Mesendoderm (in vitro differentiated cells): ENCODE data around the gene HSPA6.
"Not testable (repeated sequence)": the region's sequence is repeated elsewhere in the genome, so short reads cannot be mapped to it uniquely, and the experiment has no call there.

Experiments used
- DNase-seq: peaks from one replicate; pipeline ENCODE4 v3.0.0; 2013
- H2AK5ac ChIP-seq: 2 replicates; pipeline ENCODE4 v1.6.1; 2013; ENCODE audit warnings: low read length, inconsistent platforms
- H2BK120ac ChIP-seq: 2 replicates; pipeline ENCODE4 v1.6.1; 2013; ENCODE audit warnings: low read depth, mild to moderate bottlenecking, low read length, moderate library complexity, mixed read lengths
- H2BK15ac ChIP-seq: replicated peaks from 2 replicates; pipeline ENCODE4 v1.6.1; 2013; ENCODE audit warnings: low read depth, mild to moderate bottlenecking, moderate library complexity
- H2BK5ac ChIP-seq: 2 replicates; pipeline ENCODE4 v1.6.1; 2013; ENCODE audit warnings: low read length, inconsistent platforms
- H3K18ac ChIP-seq: 2 replicates; pipeline ENCODE4 v1.6.1; 2013; ENCODE audit warnings: mild to moderate bottlenecking, low read length, mixed read lengths
- H3K23ac ChIP-seq: one replicate; pipeline ENCODE4 v1.6.1; 2013; ENCODE audit warnings: low read length
- H3K27ac ChIP-seq: 2 replicates; pipeline ENCODE4 v1.5.1; 2013; ENCODE audit warnings: low read depth, mild to moderate bottlenecking, inconsistent platforms, low read length, moderate library complexity
- H3K27me3 ChIP-seq: 2 replicates; pipeline ENCODE4 v1.6.1; 2013; ENCODE audit warnings: low read length, control low read depth, mild to moderate bottlenecking, inconsistent platforms; ENCODE audit not compliant: insufficient read depth, poor library complexity
- H3K36me3 ChIP-seq: 2 replicates; pipeline ENCODE4 v1.6.1; 2013; ENCODE audit warnings: low read length, inconsistent platforms; ENCODE audit not compliant: control insufficient read depth, insufficient read depth
- H3K4ac ChIP-seq: one replicate; pipeline ENCODE4 v1.6.1; 2013; ENCODE audit warnings: low read depth, mild to moderate bottlenecking, low read length, moderate library complexity
- H3K4me1 ChIP-seq: 2 replicates; pipeline ENCODE4 v1.6.1; 2013; ENCODE audit warnings: low read depth, low read length, inconsistent platforms; ENCODE audit not compliant: control insufficient read depth
- H3K4me2 ChIP-seq: 2 replicates; pipeline ENCODE4 v1.6.1; 2013; ENCODE audit warnings: low read length
- H3K4me3 ChIP-seq: 2 replicates; pipeline ENCODE4 v1.5.1; 2013; ENCODE audit warnings: mild to moderate bottlenecking, low read length
- H3K56ac ChIP-seq: one replicate; pipeline ENCODE4 v1.6.1; 2013; ENCODE audit warnings: low read length
- H3K79me1 ChIP-seq: 2 replicates; pipeline ENCODE4 v1.6.1; 2013; ENCODE audit warnings: low read length, inconsistent platforms
- H3K79me2 ChIP-seq: 2 replicates; pipeline ENCODE4 v1.6.1; 2013; ENCODE audit warnings: mild to moderate bottlenecking, low read length; ENCODE audit not compliant: control insufficient read depth, insufficient read depth
- H3K9ac ChIP-seq: 2 replicates; pipeline ENCODE4 v1.6.1; 2013; ENCODE audit warnings: low read length, inconsistent platforms
- H4K5ac ChIP-seq: one replicate; pipeline ENCODE4 v1.6.1; 2013; ENCODE audit warnings: low read length
- H4K8ac ChIP-seq: one replicate; pipeline ENCODE4 v1.6.1; 2013; ENCODE audit warnings: low read depth, mild to moderate bottlenecking, control low read depth, low read length, moderate library complexity
- WGBS: extraction: QIAGEN DNeasy Blood & Tissue Kit; methylation state at CpG from one replicate; pipeline ENCODE4 v1.1.7; 2013; ENCODE audit warnings: low lambda C conversion rate, missing lambda C conversion rate; ENCODE audit not compliant: insufficient coverage; ENCODE audit errors: extremely low coverage; 5-methylcytosine and 5-hydroxymethylcytosine counted together

HSPA6 gene

DNA sequence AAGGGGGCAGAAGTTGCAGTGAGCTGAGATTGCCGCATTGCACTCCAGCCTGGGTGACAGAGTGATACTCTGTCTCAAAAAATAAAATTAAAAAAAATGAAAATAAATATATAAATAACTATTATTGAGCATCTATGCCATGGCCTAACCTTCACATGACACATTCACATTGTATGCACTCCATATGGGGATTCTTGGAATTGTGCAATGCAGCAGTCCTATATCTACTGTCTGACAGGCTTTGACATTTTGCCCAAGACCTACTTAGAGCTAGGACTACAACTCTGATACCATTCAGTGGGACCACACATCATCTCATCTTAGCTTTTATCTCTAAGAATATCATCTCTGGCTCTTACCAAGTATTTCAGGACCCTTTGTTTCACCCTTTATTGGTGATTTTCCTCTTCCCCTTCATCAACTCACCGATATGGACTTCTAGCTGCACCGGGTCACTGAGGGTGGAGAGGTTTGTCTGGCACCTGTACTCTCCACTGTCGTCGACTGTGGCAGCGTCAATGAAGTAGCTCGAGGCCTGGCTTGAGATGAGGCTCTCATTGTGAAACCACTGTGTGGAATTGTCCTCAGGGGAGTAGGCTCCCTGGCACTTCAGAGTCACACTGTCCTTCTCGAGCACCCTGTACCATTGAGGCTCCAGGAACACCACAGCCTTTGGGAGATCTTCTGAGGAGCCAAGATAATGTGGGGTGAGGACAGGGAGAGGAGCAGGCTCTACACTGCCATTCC lies 23.8 kb downstream of the HSPA6 start:
- not testable (repeated sequence) for H3K4me3 ChIP-seq, H2BK5ac ChIP-seq, H3K79me1 ChIP-seq, H3K27me3 ChIP-seq, H3K4me2 ChIP-seq, DNase-seq, H2BK120ac ChIP-seq, H3K9ac ChIP-seq, H3K79me2 ChIP-seq, H4K8ac ChIP-seq, H2BK15ac ChIP-seq, H4K5ac ChIP-seq, H3K4ac ChIP-seq, H2AK5ac ChIP-seq, H3K36me3 ChIP-seq, H3K23ac ChIP-seq, H3K4me1 ChIP-seq, H3K27ac ChIP-seq, H3K56ac ChIP-seq, H3K18ac ChIP-seq
- WGBS: no CpG with 5 or more reads among the region's 8 CpGs

DNA sequence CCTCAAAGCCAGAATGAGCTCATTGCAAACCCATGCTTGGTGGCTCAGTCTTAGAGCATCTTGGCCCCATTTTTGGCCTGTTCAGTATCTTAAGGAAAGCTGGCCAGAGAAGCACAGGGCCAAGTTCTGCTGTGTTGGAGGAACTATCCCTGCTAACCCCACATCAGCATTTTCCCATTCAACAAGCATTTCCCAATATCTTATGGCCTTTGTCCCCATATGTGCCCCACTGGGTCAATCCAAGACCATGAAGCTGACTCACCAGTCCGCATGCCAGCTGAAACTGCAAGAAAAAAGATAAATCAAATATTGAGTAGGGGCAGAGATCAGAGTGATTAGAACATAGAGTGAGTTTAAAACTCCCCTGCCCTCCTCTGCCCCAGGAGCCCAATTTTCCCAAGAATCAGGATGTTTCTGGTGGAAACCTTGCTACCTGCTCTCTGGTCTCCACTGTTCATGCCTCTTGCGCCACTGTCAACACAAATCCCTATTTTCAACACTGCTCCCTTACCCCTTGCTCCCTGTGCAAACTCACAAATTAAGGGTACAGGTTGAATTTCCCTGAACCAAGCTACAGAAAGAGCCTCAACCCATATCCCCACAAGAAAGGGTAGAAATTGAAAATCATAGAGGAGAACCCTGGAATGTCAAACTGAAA lies 24.5 kb downstream of the HSPA6 start:
- not testable (repeated sequence) for H2BK15ac ChIP-seq, H3K18ac ChIP-seq, H3K36me3 ChIP-seq, H2BK120ac ChIP-seq, H3K4me2 ChIP-seq, H3K9ac ChIP-seq, H3K79me2 ChIP-seq, DNase-seq, H2AK5ac ChIP-seq, H3K23ac ChIP-seq, H3K79me1 ChIP-seq, H3K4me1 ChIP-seq, H3K4ac ChIP-seq, H2BK5ac ChIP-seq, H3K56ac ChIP-seq, H4K8ac ChIP-seq, H3K4me3 ChIP-seq, H3K27me3 ChIP-seq, H4K5ac ChIP-seq, H3K27ac ChIP-seq
- no CpG with 5 or more reads among the region's 2 CpGs for WGBS

DNA sequence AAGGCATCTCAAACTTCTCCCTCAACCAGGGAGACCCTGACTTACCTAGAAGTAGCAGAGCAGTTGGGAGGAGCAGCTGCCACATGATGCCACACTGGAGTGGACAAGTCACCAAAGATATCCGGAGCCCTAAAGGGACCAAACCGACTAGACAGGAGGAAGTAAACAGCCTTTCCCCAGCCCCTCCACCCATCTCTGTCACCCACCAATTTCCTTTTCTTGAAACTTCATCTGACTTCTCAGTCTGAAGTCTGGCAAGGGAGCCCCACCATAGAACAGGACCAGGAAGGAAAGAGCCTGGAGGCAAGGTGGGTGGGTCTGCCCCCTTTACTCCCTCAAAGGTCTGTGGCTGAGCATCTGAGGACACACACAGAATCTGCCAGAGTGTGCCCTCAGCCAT lies 25.3 kb downstream of the HSPA6 start, which contains the start of gene FCGR3A:
FCGR3A (minus strand) TSS at position 167 of the 400 bp plus-strand sequence; CDS start at position 85, 82 bp downstream.
- Histone ChIP-seq H3K4me2 (no peak within 1 kb of the TSS), H2AK5ac (no peak within 1 kb of the TSS), H3K36me3 (no peaks in the 10 kb centered on the region), H3K9ac (no peak within 1 kb of the TSS), H3K18ac (no peak within 1 kb of the TSS), H3K79me2 (no peaks in the 10 kb centered on the region), H2BK5ac (no peak within 1 kb of the TSS), H3K56ac (no peak within 1 kb of the TSS), H3K27me3 (no peaks in the 10 kb centered on the region), H3K27ac (no peak within 1 kb of the TSS), H3K4me1 (no peaks in the 10 kb centered on the region), H3K4ac (no peak within 1 kb of the TSS), H2BK120ac (no peak within 1 kb of the TSS), H3K4me3 (no peak within 1 kb of the TSS), H4K5ac (no peak within 1 kb of the TSS), H3K23ac (no peak within 1 kb of the TSS), H3K79me1 (no peaks in the 10 kb centered on the region), H2BK15ac (no peak within 1 kb of the TSS), H4K8ac (no peak within 1 kb of the TSS)
- no CpG with 5 or more reads among the region's 2 CpGs for WGBS
- no peak for DNase-seq

DNA sequence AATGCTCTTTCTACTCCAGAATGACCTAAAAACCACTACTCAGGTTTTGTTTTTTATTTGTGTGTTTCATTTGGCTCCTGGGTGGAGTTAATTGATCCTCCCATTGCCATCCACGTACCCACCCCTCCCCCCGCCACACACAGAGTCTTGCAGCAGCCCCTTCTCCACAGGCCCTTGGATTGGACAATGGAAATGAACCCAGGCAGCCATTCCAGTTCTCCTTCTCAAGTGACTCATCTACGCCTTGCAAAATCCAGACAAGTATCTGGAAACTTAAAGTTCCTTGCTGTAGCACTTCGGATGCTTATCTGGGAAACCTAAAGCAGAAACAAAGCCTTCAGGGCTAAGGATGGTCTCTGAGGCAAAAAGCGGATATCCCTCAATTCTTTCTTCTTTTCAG lies 26.6 kb downstream of the HSPA6 start:
- not testable (repeated sequence) for H2BK15ac ChIP-seq, H3K4ac ChIP-seq, H4K5ac ChIP-seq, H3K27ac ChIP-seq, H3K27me3 ChIP-seq, H3K79me1 ChIP-seq, DNase-seq, H3K36me3 ChIP-seq, H2BK5ac ChIP-seq, H3K4me1 ChIP-seq, H2BK120ac ChIP-seq, H3K18ac ChIP-seq, H3K4me3 ChIP-seq, H3K56ac ChIP-seq, H2AK5ac ChIP-seq, H3K79me2 ChIP-seq, H3K4me2 ChIP-seq, H3K9ac ChIP-seq, H4K8ac ChIP-seq, H3K23ac ChIP-seq
- no CpG with 5 or more reads among the region's 5 CpGs for WGBS

DNA sequence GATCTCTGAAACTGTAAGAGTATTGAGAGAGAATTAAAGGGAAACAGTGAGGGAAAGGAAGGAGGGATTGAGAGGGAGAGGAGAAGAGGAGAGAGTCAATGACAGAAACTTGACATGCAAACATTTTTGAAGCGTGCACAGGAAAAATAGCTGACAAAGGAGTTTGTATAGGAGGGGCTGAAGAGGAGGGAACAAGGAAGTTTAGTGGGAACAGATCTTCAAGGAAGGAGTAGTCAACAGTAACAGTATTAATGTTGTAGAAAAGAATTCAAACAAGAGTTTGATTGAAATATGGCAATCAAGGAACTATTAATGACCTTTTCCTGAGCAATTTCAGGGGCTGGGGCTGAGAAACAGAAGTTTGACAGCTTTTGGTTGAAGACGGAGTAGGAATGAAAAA lies 29.3 kb downstream of the HSPA6 start:
- no CpG with 5 or more reads among the region's 2 CpGs for WGBS
- not testable (repeated sequence) for H2BK15ac ChIP-seq, H2BK5ac ChIP-seq, H3K36me3 ChIP-seq, H4K8ac ChIP-seq, H3K79me2 ChIP-seq, H3K9ac ChIP-seq, H3K4ac ChIP-seq, H3K79me1 ChIP-seq, H3K18ac ChIP-seq, H3K4me1 ChIP-seq, H3K27ac ChIP-seq, H3K56ac ChIP-seq, H3K4me3 ChIP-seq, H3K23ac ChIP-seq, H2BK120ac ChIP-seq, H3K27me3 ChIP-seq, H3K4me2 ChIP-seq, H4K5ac ChIP-seq, H2AK5ac ChIP-seq, DNase-seq
